GM21367 (cell line): ENCODE data around the gene AKAP12.

ENCODE experiments used
- ATAC-seq: cut with Tn5 transposase; IDR thresholded peaks from one replicate; pipeline ENCODE4 v1.9.1; 2021; ENCODE audit not compliant: unreplicated experiment

The AKAP12 gene, protein sequence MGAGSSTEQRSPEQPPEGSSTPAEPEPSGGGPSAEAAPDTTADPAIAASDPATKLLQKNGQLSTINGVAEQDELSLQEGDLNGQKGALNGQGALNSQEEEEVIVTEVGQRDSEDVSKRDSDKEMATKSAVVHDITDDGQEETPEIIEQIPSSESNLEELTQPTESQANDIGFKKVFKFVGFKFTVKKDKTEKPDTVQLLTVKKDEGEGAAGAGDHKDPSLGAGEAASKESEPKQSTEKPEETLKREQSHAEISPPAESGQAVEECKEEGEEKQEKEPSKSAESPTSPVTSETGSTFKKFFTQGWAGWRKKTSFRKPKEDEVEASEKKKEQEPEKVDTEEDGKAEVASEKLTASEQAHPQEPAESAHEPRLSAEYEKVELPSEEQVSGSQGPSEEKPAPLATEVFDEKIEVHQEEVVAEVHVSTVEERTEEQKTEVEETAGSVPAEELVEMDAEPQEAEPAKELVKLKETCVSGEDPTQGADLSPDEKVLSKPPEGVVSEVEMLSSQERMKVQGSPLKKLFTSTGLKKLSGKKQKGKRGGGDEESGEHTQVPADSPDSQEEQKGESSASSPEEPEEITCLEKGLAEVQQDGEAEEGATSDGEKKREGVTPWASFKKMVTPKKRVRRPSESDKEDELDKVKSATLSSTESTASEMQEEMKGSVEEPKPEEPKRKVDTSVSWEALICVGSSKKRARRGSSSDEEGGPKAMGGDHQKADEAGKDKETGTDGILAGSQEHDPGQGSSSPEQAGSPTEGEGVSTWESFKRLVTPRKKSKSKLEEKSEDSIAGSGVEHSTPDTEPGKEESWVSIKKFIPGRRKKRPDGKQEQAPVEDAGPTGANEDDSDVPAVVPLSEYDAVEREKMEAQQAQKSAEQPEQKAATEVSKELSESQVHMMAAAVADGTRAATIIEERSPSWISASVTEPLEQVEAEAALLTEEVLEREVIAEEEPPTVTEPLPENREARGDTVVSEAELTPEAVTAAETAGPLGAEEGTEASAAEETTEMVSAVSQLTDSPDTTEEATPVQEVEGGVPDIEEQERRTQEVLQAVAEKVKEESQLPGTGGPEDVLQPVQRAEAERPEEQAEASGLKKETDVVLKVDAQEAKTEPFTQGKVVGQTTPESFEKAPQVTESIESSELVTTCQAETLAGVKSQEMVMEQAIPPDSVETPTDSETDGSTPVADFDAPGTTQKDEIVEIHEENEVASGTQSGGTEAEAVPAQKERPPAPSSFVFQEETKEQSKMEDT (N-terminal part only)

DNA sequence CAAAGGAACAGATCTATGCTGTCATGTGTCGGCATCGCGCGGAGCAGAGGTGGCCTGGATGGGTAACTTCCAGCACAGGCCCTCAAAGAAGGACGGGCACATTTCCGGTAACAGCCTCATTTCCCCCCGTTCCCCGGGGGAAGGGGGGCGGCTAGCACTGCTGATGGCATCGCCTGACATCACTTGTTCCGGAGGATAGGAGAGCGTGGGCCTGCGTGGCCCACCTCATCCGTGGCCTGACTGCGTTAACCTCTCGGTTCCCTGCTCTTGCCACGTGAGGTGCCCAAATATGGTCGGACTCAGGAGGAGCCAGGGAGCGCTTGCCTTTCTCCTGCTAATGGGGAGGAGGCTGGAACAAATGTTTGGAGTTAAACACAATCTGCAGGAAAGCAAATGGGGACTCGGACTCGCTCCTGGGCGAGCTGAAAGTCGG, at the start of gene AKAP12:
Gene AKAP12 (plus strand): TSS at position 365 of the 433 bp plus-strand sequence. CDS start 596 bp downstream, outside the sequence.
- no peak for ATAC-seq

DNA sequence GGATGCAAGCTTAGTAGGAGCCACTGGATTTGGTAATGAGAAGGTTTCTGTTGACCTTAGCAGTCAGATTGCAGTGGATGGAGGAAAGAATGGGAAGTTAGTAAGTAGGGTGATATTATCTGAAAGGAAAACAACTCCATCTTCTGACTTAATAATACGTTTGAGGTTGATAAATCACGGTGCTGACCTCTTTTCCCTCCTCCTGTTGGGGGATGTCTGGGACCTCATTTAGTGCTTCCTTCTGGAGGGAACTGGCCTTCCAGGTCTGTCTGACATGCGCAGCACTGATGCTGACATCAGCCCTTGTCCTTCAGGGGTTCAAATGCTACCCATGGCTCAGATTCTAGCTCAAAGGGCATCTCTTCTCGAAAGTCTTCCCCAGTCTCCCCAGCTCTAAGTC, 48.2 kb upstream of the AKAP12 start:
- ATAC-seq = no peak

DNA sequence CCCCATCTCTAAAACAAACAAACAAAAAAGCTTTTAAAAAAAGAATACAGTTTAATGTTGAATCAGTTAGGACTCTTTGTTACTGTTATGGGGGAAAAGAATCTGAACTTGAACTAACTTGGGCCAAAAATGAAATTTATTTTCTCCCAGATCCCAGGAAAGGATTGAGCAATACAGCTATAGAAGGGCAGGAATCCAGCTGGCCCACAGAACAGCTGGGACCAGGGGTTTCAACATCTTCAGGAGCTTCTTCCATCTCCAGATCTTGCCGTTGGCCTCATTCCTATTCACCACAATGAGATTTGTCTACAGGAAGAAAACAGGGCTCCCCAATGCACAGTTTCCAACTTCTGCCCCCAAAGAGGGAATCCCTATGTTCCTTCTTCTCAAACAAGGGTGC, 43.2 kb upstream of the AKAP12 start:
- ATAC-seq = no peak

DNA sequence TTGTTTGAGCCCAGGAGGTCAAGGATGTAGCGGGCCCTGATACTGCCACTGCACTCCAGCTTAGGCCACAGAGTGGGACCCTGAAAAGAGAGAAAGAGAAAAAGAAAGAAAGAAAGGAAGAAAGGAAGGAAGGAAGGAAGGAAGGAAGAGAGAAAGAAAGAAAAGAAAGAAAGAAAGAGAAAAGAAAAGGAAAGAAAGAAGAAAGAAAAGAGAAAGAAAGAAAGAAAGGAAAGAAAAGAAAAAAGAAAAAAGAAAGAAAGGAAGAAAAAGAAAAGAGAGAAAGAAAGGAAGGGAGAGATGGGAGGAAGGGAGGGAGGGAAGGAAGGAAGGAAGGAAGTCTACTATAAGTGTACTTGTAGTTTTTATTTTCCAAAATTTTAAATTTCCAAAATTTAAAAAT, 42.2 kb upstream of the AKAP12 start:
- ATAC-seq = no peak

DNA sequence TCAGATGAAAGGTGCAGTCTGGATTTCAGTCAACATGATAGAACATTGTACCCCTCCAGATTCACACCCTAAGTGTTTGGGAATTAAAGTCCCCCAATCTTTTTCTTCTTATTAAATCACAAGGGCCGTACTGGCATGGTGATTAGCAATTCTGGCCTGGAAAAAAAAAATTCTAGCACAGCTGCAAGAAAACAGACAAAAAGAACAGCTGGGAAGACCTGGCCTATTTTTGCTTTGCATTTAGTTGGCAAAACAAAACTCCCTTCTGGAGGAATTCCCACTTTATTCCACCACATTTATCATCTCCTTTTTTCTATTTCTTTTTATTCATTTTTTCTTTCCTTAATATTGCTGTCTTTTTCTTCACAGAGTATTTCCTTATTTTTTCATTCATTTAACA, 39.8 kb upstream of the AKAP12 start:
- no peak for ATAC-seq

DNA sequence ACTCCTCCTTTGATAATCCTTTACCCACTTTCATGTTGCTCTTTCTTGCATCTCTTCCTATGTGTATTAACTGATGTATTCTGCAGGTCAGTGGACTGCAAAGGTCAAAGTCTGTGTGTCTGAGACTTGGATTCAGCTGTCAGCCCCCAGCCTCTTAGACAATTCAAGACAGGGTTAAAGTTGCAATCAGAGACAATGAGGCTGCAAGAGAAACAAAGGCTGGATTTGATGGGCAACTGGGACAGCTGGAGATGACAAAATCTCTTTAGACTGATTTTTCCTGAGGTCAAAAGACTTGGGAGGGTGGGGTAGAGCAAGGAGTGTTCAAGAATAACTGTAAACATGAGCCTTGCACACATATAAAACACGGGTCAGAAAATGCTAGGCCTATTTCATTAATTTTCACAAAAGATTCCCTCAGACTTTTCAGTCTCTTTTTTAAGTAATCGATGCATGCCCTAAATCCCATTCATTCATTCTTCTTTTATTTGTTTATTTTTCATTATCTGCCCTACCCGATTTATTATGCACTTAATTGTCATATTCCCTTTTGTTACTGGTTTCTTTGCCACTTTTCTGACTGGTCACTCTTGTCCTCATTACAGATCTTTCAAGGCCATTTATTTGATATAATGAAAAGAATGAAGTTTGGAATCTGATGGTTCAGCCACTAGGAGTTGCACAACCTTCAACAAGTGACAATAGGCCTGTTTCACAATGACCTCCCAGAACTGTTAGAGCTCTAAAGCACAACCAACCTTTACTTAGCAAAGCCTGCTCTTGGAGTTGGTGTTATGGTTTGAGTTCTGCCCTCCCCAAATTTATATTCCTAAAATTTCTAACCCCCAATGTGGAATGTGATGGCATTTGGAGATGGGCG, 33.8 kb upstream of the AKAP12 start:
- ATAC-seq = no peak

DNA sequence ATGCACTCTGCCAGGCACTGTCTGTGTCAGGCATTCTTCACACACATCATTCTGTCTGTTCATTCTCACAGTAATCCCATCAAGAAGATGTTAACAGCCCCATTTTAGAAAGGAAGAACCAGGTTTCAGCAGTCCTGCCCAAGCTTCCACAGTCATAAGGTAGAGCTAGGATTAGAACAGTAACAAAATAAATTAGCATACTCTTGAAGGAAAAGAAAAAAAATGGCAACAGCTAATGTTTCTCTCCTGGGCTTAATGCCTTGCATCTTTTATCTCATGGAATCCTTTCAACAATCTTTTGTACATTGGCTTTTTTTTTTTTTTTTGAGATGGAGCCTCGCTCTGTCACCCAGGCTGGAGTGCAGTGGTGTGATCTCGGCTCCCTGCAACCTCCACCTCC, 32.1 kb upstream of the AKAP12 start:
- ATAC-seq = no peak

DNA sequence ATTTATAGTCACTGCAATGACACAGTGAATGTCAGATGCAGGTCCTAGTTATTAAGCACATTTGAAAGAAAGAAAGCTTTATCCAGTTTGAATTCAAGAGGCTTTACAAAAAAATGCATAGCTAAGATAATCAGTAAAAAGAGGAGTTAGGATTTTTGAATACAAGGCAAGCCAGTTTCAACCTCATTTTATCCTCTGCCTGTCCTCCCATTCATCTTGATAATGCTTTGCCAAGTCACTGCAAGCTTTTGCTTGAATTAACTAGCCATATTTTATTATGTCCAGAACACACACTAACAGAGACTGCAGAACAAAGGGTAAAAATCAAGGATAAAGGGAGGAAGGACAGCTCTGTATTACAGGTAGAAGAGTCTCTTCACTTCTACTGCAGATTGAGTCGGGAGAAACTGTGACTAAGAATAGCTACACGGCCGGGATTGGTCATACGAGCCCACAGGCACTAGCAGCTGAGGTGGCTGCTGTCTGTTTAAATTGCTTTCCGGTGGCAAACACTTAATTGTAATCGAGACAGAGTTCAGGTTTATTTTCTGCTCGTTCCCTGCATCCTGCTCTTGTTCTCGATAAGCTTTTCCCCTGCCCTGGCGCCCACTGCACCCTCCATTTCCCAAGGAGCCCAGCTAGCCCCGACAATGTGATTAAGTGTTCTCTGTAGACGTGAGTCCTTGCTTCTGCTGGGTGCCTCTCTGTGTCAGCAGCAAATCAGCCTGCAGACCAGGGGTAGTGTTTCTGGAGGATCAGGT, 30.5 kb upstream of the AKAP12 start:
- no peak for ATAC-seq

DNA sequence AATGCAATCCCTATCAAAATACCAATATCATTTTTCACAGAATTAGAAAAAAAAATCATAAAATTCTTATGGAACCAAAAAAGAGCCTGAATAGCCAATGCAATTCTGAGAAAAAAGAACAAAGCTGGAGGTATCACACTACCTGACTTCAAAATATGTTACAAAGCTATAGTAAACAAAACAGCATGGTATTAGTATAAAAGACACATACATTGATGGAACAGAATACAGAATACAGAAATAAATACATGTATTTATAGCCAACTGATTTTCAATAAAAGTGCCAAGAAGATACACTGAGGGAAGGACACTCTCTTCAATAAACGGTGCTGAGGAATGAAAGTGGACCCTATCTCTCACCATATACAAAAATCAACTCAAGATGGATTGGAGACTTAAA, 28.7 kb upstream of the AKAP12 start:
- ATAC-seq = no peak

DNA sequence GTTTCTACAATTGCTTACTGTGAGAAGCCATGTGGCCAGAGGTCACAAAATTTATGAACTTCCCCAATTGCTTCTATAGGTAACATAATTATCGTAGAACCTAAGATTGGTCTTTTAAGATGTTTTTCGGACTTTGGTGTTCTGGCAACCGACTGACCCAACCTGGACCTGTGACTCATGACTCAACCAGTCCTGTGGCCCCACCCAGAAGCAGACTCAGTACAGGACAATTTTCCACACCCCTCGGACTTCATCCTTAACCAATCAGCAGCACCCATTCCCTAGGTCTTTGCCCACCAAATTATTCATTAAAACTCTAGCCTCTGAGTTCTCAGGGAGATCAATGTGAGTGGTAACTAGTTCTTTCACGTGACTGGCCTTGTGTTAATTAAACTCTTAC, 26.4 kb upstream of the AKAP12 start:
- ATAC-seq = no peak

DNA sequence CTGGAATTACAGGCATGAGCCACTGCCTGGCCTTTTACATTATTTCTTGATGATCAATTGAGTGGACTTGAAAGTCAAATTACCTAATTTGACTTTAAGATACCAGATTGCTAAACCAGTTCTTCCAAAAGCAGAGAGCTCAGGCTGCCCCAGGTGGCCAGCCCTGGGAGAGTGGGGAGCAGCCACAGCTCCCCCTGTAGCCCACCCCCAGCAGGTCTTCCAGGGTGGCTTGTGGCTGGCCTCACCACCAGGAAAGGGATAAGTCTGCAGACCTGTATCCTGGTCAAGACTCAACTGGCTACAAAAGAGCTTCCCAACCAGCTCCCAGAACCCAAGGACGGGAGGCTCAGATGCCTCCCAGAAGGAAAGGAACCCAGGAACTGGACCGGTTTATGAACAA, 23.8 kb upstream of the AKAP12 start:
- no peak for ATAC-seq

DNA sequence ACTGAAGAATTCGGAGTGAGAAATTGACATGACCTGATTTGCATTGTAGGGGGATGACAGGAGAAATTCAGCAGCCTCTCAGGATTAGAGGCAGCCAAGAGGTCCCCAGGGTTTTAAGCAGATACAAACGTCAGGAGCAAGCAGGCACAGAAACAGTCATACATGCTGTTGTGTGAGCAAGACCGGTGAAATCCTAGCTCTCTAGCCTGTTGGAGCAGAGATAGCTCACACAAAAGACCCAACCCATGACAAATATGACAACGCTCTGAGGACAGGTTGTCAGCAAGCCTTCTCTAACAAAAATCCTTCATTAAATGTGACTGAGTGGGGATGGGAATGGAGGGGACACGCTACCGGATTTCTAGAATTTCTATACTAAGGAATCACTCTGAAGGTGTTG, 23.0 kb upstream of the AKAP12 start:
- no peak for ATAC-seq

DNA sequence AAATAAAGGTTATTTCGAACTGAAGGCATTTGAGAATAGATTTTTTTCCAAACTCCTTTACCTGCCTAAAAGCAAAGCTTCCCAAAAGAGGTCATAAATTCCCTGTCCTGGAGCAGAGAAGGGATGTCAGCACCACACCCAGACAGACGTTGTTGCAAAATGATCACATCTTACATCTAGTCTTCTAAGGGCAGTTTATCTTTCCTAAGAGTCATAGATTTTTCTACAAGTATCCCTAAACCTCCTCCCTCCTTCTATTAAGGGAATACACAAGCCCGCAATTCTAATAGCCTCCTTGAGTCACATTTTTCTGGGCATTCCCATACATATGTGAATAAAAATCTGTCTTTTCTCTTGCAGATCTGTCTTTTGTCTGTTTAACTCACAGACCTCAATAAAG, 20.6 kb upstream of the AKAP12 start:
- no peak for ATAC-seq

DNA sequence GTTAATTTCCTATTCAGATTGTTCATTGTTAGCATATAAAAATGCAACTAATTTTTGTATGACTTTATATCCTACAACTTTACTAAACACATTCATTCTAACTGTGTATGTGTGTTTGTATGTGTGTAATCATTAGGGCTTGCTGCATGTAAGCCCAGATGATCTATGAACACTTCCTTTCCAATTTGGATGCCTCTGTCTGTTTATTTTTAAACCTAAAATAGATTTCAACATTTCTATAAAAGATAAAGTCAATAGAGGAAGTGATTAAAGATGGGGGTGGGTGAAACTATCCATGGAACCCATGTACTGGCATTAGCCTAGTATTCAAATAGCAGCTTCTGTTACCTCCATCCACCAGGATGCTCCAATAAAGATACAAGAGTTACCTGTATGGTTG, 15.7 kb upstream of the AKAP12 start:
- ATAC-seq = no peak

DNA sequence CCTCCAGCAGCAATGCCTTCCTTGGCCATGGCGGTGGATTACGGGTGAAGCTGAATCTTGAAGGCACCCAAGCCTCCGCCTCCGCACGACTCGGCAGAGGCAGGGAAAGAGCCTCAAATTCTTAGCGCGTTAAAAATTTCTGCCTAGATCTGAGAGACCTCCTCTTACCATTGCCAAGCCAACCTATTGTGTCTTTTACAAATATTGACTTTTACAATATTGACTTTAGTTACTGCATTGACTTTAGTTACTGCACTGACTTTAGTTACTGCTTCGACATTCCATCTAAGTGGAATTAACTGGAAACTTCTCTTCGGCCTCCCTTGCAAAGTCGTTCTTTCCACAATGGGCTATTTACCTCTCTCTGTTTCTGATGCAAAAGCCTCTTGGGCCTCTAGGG, 13.8 kb upstream of the AKAP12 start:
- ATAC-seq = no peak

DNA sequence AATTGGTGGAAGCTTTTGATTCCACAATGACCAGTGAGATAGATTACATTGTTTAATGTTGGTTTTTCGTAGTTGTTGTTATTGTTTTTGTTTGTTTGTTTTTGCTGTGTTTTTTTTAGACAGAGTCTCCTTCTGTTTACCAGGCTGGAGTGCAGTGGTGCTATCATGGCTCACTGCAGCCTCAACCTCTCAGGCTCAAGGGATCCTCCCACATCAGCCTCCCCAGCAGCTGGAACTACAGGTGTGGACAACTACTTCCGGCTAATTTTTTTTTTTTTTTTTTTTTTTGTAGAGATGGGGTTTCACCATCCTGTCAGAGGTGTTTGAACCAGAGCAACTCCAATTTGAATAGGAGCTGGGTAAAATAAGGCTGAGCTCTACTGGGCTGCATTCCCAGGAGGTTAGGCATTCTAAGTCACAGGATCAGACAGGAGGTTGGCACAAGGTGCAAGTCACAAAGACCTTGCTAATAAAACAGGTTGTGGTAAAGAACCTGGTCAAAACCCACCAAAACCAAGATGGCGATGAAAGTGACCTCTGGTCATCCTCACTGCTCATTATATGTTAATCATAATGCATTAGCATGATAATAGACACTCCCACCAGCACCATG, 10.9 kb upstream of the AKAP12 start:
- no peak for ATAC-seq

DNA sequence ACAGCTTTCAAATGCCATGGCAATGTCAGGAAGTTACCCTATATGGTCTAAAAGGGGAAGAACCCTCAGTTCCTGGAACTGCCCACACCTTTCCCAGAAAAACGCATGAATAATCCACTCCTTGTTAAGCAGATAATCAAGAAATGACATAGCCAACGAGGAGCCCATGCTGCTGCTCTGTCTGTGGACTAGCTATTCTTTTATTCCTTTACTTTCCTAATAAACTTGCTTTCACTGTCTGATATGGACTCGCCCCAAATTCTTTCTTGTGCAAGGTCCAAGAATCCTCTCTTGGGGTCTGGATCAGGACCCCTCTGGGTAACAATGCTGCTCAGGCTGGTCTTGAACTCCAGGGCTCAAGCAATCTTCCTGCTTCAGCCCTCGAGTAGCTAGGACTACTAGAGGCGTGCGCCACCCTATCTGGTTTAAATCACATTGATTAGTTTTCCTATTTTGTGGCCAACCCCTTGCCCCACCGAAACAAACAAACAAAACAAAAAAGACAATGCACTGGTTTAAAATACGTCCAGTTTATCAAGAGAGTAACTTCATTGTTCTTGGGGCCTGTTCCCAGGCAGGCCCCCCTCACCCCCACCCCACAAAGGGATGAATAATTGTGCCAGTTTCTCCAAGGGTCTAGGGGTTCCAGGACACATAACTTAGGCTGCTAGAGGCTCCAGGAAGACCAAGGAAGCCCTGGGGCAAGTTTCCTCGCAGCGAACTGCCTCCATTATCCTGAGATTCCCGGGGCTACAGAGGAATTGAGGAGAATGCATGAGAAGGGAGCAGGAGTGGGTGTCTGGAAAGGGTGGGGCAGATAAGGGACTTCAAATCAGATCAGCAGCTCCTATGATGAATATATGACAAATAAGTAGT, 10.1 kb upstream of the AKAP12 start:
- no peak for ATAC-seq

DNA sequence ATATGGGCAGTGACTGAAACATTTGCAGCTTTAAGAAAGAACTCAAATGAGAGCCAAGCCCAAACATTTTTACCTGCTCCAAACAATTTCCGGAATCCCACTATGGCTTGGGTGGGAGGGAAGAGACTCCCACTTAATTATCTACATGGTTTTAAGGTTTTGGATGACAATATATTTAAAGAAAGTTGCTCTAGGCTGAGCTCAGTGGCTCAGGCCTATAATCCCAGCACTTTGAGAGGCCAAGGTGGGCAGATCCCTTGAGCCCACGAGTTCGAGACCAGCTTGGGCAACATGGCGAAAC, 9.5 kb upstream of the AKAP12 start:
- ATAC-seq = no peak

DNA sequence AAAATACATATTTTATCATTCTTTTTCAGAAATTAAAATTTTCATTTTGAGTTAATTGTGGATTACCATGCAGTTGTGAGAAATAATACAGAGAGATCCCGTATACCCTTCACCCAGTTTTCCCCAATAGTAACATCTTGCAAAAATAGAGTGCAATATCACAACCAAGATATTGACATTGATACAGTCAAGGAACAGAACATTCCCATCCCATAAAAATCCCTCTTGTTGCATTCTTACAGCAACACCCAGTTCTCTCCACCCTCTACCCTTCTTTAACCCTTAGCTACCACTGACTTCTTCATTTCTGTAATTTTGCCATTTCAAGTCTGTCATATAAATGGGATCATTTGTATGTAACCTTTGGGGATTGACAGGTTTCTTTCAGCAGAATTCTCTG, 6.9 kb upstream of the AKAP12 start:
- ATAC-seq = no peak
